Hepatocyte (in vitro differentiated cells): ENCODE results near the gene OLIG2. TPM values are rescaled to one million over a fixed set of nuclear protein-coding genes. Genes with fewer than 3 reads are reported as not detected.

Experiments
- DNase-seq: peaks from one replicate; pipeline ENCODE4 v3.0.0-alpha.2; 2016; ENCODE audit warnings: low spot score
- H2AFZ ChIP-seq: fragments of 200-600 bp; sonication (generic); 2 replicates; pipeline ENCODE4 v1.6.0; 2016; ENCODE audit warnings: antibody characterized with exemption, mild to moderate bottlenecking
- H3K27ac ChIP-seq: fragments of 200-600 bp; sonication (generic); 2 replicates; pipeline ENCODE4 v1.5.1; 2016; ENCODE audit warnings: mild to moderate bottlenecking
- H3K27me3 ChIP-seq: fragments of 200-600 bp; sonication (generic); 2 replicates; pipeline ENCODE4 v1.6.1; 2016
- H3K36me3 ChIP-seq: fragments of 200-600 bp; sonication (generic); replicated peaks from 2 replicates; pipeline ENCODE4 v1.5.1; 2016; ENCODE audit warnings: low read depth; ENCODE audit not compliant: insufficient read depth
- H3K4me1 ChIP-seq: fragments of 200-600 bp; sonication (generic); 2 replicates; pipeline ENCODE4 v1.5.1; 2016; ENCODE audit warnings: mild to moderate bottlenecking, moderate library complexity; ENCODE audit not compliant: insufficient read depth
- H3K4me2 ChIP-seq: fragments of 200-600 bp; sonication (generic); 2 replicates; pipeline ENCODE4 v1.6.0; 2016
- H3K4me3 ChIP-seq: fragments of 200-600 bp; sonication (generic); 2 replicates; pipeline ENCODE4 v1.5.1; 2016; ENCODE audit warnings: mild to moderate bottlenecking
- H3K79me2 ChIP-seq: fragments of 200-600 bp; sonication (generic); 2 replicates; pipeline ENCODE4 v1.6.0; 2017; ENCODE audit warnings: mild to moderate bottlenecking
- H3K9me2 ChIP-seq: fragments of 200-600 bp; sonication (generic); replicated peaks from 2 replicates; pipeline ENCODE4 v1.6.0; 2017; ENCODE audit warnings: mild to moderate bottlenecking; ENCODE audit not compliant: insufficient read depth
- H3K9me3 ChIP-seq: fragments of 200-600 bp; sonication (generic); 2 replicates; pipeline ENCODE4 v1.5.1; 2016; ENCODE audit warnings: low read depth, mild to moderate bottlenecking
- H4K20me1 ChIP-seq: fragments of 200-600 bp; sonication (generic); 2 replicates; pipeline ENCODE4 v1.6.0; 2016; ENCODE audit warnings: mild to moderate bottlenecking; ENCODE audit not compliant: insufficient read depth, poor library complexity, severe bottlenecking
- EZH2 ChIP-seq: fragments of 200-600 bp; sonication (generic); IDR thresholded peaks from 2 replicates; pipeline ENCODE4 v1.6.1; 2016; ENCODE audit warnings: antibody characterized with exemption, mild to moderate bottlenecking, borderline replicate concordance
- EZH2phosphoT487 ChIP-seq: fragments of 200-600 bp; sonication (generic); IDR thresholded peaks from one replicate; pipeline ENCODE4 v1.6.1; 2018; ENCODE audit warnings: antibody characterized with exemption, mild to moderate bottlenecking, low read depth, moderate library complexity; ENCODE audit not compliant: unreplicated experiment, severe bottlenecking
- WGBS: methylation state at CpG from one replicate; pipeline ENCODE4 v1.1.6; 2016; ENCODE audit warnings: low lambda C conversion rate; ENCODE audit errors: missing lambda C conversion rate; 5-methylcytosine and 5-hydroxymethylcytosine counted together
- polyA plus RNA-seq: library from polyadenylated mRNA; unstranded; fragments of >200 nt; fragmentation: Nextera tagmentation; extraction: Ambion mirVana; gene quantifications from 2 replicates; pipeline ENCODE4 v1.2.1, GENCODE V29; 2016
- total RNA-seq: library from RNA; depleted of rRNA; stranded (reverse); fragments of >200 nt; gene quantifications from 2 replicates; pipeline ENCODE4 v1.2.3, GENCODE V29; 2014
- TF ChIP-seq, protein P1 (sequence below): fragments of 200-600 bp; sonication (generic); IDR thresholded peaks from 2 replicates; pipeline ENCODE4 v1.5.1; 2016; ENCODE audit warnings: antibody characterized with exemption, mild to moderate bottlenecking; ENCODE audit not compliant: poor library complexity

The OLIG2 gene
- total and polyA plus RNA-seq, 2 experiments from 2014 or later, result not detected

DNA sequence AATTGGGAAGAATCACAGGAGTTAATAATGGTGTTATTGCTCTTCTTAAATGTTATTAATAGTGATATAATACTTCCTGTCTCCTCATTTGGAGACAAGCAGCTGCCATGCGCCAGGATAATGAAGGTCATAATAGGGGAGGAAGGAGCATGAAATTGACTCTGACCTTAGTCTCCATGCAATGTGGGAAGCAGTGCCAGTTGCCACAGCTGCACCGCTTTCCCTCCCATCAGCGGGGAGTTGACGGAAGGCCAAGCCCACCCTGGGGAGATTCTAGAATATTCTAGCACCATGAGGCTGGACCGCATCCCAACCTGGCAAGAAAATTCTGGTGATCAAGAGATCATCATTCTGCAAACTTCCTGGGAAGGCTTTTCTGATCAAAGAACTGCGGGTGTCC lies 33.2 kb downstream of the OLIG2 start:
- H3K9me2 ChIP-seq, result no peaks in the 10 kb centered on the region
- H3K79me2 ChIP-seq, result no peaks in the 10 kb centered on the region
- TF ChIP-seq, protein P1, sequence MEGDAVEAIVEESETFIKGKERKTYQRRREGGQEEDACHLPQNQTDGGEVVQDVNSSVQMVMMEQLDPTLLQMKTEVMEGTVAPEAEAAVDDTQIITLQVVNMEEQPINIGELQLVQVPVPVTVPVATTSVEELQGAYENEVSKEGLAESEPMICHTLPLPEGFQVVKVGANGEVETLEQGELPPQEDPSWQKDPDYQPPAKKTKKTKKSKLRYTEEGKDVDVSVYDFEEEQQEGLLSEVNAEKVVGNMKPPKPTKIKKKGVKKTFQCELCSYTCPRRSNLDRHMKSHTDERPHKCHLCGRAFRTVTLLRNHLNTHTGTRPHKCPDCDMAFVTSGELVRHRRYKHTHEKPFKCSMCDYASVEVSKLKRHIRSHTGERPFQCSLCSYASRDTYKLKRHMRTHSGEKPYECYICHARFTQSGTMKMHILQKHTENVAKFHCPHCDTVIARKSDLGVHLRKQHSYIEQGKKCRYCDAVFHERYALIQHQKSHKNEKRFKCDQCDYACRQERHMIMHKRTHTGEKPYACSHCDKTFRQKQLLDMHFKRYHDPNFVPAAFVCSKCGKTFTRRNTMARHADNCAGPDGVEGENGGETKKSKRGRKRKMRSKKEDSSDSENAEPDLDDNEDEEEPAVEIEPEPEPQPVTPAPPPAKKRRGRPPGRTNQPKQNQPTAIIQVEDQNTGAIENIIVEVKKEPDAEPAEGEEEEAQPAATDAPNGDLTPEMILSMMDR, result no peak
- no peak for TF ChIP-seq EZH2phosphoT487
- TF ChIP-seq EZH2, result no peak
- peaks cover 39% of the 10 kb centered on the region for H3K27me3 ChIP-seq
- H3K4me2 ChIP-seq, result no peak overlapping the region
- no peak for DNase-seq
- H3K36me3 ChIP-seq, result no peaks in the 10 kb centered on the region
- H3K4me3 ChIP-seq, result no peak overlapping the region
- no peak overlapping the region for H2AFZ ChIP-seq
- H4K20me1 ChIP-seq, result no peaks in the 10 kb centered on the region
- no peak overlapping the region for H3K27ac ChIP-seq
- no peaks in the 10 kb centered on the region for H3K4me1 ChIP-seq
- 92% methylated on average over 6 of the region's 6 CpGs for WGBS
- no peaks in the 10 kb centered on the region for H3K9me3 ChIP-seq

DNA sequence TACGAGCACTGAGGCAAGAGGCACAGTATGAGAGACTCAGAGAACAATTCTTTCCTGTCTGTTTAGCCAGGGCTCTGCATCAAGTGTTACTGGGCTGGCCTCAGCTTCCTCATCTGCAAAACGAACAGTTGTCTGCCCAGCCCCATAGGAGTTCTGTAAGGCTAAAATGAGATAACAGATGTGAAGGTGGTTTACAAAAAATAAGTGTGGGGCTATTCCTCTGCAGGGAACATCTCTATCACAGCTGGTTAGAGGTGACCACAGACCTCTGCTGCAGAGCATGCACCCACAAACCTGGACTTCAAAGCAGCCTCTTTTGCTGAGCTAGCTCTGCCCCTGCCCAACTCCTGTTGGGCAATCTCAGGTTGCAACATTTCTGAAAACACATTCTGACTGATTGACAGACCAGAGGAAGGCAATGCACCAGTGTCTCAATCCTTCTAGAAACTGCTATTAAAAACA lies 33.7 kb downstream of the OLIG2 start:
- Histone ChIP-seq H3K4me2 (no peak overlapping the region), H3K4me3 (no peak overlapping the region), H3K27ac (no peak overlapping the region), H3K27me3 (peaks cover 44% of the 10 kb centered on the region), H3K9me2 (no peaks in the 10 kb centered on the region), H3K79me2 (no peaks in the 10 kb centered on the region), H3K4me1 (no peaks in the 10 kb centered on the region), H4K20me1 (no peaks in the 10 kb centered on the region), H3K9me3 (no peaks in the 10 kb centered on the region), H3K36me3 (no peaks in the 10 kb centered on the region), H2AFZ (no peak overlapping the region)
- peak; percentile 28 for DNase-seq
- WGBS, result 63% methylated on average over 2 of the region's 2 CpGs
- TF ChIP-seq, protein P1, result no peak
- TF ChIP-seq EZH2 (no peak), EZH2phosphoT487 (no peak)

GRCh38 chr21:33061233-33061632 lies 35.5 kb downstream of the OLIG2 start:
- Histone ChIP-seq H3K4me1 (no peaks in the 10 kb centered on the region), H3K4me2 (no peak overlapping the region), H3K9me2 (no peaks in the 10 kb centered on the region), H2AFZ (no peak overlapping the region), H4K20me1 (no peaks in the 10 kb centered on the region), H3K27me3 (peaks cover 61% of the 10 kb centered on the region), H3K27ac (no peak overlapping the region), H3K79me2 (no peaks in the 10 kb centered on the region), H3K36me3 (no peaks in the 10 kb centered on the region), H3K9me3 (no peaks in the 10 kb centered on the region), H3K4me3 (no peak overlapping the region)
- WGBS, result 95% methylated on average over 4 of the region's 4 CpGs
- TF ChIP-seq EZH2, result no peak
- TF ChIP-seq, protein P1, result no peak
- no peak for TF ChIP-seq EZH2phosphoT487
- no peak for DNase-seq

DNA sequence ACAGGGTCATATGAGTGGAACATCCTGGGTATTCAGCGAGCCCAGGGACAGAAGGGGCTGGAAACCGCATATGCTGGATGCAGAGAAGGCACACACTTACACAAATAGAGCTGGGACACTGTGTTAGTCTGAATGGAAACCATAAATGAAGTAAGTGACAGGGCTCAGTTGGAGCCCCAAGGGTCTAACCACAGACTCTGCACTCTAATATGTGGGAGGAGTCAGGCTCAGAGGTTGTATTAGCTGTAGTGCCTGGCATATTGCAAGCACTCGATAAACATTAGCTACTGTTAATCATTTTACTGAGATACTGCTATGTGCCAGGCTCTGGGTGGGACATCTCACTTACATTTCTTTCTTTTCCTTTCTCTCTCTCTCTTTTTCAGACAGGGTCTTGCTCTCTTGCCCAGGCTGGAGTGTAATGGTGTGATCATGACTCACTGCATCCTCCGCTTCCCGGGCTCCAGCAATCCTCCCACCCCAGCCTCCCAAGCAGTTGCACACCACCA lies 37.7 kb downstream of the OLIG2 start:
- Histone ChIP-seq H3K9me2 (no peaks in the 10 kb centered on the region), H3K4me3 (no peak overlapping the region), H3K36me3 (no peaks in the 10 kb centered on the region), H3K4me2 (no peak overlapping the region), H2AFZ (no peak overlapping the region), H3K27ac (no peak overlapping the region), H3K27me3 (peaks cover 83% of the 10 kb centered on the region), H4K20me1 (no peaks in the 10 kb centered on the region), H3K9me3 (no peaks in the 10 kb centered on the region), H3K4me1 (no peaks in the 10 kb centered on the region), H3K79me2 (no peaks in the 10 kb centered on the region)
- DNase-seq, result no peak
- WGBS, result 90% methylated on average over 5 of the region's 5 CpGs
- TF ChIP-seq, protein P1, result no peak
- TF ChIP-seq EZH2 (no peak), EZH2phosphoT487 (no peak)
